GM18951 (cell line): ENCODE results near the gene ZFPM1.

Source experiments
- POLR2A ChIP-seq: IDR thresholded peaks from 4 replicates; pipeline ENCODE4 v1.6.1; 2011; ENCODE audit warnings: mild to moderate bottlenecking; ENCODE audit not compliant: insufficient read length, insufficient read depth; ENCODE audit errors: extremely low read depth
- in situ Hi-C: fragments of 300-500 bp; cut with MboI; formaldehyde crosslinking; loops from one replicate; pipeline ENCODE4 v1.12.0; 2022; ENCODE audit warnings: low sequenced_read_pairs, mixed read lengths, inconsistent platforms; ENCODE audit not compliant: unreplicated experiment

ZFPM1 gene

GRCh38 chr16:88570691-88571092 is 117.6 kb downstream of the ZFPM1 start:
- in situ Hi-C loops = loop anchor here (25.0 kb wide), 1 partner anchor 383 kb away; no protein-coding TSS in a partner anchor

DNA sequence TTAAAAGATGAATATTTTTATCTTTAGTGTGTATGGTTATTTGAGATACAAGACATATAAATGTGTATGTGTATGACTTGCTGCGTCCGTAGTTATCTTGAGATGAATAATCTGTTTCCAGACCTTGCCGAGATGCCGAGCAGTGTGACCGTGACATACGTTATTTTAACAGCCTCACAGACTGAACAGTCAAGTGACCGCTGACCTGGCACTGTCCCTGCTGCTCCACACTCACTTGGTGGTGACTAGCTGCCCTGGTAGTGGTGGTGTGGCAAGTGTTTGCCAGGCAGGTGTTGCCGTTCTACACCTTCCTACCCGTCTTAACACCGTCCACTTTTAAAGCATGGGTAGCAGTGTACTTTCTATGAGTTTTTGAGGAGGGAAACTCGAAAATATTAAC is 122.2 kb downstream of the ZFPM1 start:
- no peak for TF ChIP-seq POLR2A

More at GRCh38 chr16:88570691-88571092, 117.6 kb downstream of the ZFPM1 start:
- TF ChIP-seq POLR2A = no peak

DNA sequence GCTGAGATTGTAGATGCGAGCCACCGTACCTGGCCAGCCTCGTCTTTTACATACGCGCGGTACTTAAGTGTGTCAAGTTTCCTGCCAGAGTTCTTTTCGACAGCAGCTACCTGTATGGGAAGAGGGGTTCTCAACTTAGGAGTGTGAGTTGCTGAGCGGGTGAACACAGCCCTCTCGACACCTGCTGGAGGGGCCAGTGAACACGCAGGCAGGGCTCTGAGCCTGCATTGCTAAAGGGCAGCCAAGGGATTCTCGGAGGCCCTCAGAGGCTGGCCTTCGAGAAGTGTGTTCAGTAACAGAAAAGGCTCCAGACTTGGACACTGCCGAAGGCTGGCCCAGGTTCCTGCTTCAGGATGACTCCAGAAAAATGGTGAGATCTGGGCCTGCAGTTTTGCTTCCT is 123.2 kb downstream of the ZFPM1 start:
- TF ChIP-seq POLR2A = no peak
- in situ Hi-C loops = no loop called here

More for the DNA sequence above, 122.2 kb downstream of the ZFPM1 start:
- in situ Hi-C loops = no loop called here

DNA sequence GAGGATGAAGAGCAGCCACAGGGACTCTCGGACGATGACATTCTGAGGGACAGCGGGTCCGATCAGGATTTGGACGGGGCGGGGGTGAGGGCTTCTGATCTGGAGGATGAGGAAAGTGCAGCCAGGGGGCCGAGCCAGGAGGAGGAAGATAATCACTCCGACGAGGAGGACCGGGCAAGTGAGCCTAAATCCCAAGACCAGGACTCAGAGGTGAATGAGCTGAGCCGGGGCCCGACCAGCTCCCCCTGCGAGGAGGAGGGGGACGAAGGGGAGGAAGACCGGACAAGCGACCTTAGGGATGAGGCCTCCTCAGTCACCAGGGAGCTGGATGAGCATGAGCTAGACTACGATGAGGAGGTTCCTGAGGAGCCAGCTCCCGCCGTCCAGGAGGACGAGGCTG is 124.1 kb downstream of the ZFPM1 start:
- TF ChIP-seq POLR2A = no peak
- in situ Hi-C loops = no loop called here

GRCh38 chr16:88578446-88579313 is 125.6 kb downstream of the ZFPM1 start:
- in situ Hi-C loops = no loop called here
- TF ChIP-seq POLR2A = no peak

DNA sequence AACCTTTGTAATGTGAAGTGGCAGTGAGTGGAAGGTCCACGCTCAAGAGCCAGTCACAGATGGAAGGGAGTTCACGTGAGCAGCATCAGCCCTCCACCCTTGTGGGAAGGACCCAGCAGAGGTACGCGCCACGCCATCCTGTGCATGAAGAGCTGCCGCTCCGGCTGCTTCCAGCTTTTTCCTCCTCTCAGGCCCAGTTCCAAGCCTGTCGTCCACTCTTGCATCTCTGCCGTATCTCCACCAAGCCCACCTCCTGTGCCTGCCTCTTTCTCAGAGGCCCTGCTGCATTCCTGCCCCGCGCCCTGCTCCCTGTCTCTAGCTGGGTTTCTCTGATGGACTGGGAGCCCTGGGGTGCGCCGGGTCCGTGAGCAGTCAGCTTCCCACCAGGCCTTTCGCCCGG is 127.3 kb downstream of the ZFPM1 start:
- in situ Hi-C loops = no loop called here
- no peak for TF ChIP-seq POLR2A

GRCh38 chr16:88581033-88581432 is 128.0 kb downstream of the ZFPM1 start:
- in situ Hi-C loops = no loop called here

DNA sequence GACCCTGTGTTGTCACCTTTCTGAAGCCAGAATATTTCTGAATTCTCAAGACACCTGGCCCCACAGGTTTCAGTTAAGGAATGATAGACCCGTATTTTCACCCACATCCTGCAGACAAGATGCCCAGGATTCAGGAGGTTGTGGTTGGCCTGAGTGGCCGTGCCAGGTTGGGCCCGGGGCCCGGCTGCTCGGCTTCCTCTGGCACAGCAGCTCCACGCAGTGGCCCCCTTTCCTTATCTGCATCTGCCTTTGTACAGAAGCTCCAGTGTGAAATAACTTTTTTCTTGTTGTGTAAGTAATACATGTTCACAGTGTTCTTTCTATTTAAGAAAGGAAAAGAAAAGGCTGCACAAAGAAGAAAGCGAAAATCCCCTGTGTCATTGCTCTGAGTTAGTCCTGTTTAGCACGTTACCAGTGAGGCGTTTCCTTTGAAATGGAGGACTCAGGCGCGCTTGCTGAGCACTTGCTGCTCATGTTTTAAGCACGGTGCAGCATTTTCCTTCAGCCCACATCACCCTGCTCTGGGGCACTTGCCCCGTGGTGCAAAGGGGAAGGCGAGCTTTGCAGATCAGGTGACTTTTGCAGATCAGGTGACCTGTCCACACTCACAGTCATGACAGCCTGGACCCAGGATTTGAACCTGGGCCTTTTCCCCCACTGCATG is 130.0 kb downstream of the ZFPM1 start:
- TF ChIP-seq POLR2A = no peak
- in situ Hi-C loops = no loop called here

More at GRCh38 chr16:88581033-88581432, 128.0 kb downstream of the ZFPM1 start:
- TF ChIP-seq POLR2A = no peak

DNA sequence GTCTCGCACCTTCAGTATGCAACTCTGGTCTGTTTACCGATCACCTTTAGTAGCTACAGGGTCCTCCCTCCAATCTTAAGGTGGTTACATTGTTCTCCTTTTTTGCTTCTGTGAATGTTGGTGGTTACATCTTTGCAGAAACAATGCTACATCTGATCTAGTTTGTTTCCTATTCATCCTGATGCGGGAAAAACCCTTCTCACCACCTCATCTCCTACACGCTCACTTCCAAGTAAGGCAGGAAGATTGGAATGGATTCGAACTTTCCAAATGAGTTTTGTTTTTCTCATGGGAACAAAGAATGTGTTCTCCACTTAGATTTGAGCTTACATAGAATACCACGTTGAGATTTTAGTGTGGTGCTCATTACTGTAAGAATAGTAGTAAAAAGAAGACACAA is 131.6 kb downstream of the ZFPM1 start:
- in situ Hi-C loops = no loop called here
- TF ChIP-seq POLR2A = no peak

DNA sequence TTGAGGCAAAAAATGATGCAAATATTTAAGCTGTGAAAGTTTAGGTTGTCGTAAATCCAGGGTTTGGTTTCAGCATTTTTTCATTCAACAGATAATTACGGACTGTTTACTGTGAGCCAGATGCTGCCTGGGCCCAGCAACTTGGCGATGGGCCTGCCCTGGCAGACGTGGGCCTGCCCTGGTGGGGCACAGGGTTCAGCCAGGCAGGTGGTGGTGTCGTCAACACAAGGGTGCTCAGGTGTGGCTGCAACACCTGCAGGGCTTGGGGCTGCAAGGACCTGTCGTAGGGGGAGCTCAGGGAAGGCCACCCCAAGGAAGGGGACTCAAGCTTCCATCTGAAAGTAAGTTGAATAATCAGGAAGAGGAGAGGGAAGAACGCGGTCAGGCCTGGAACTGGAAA is 132.2 kb downstream of the ZFPM1 start:
- in situ Hi-C loops = no loop called here
- no peak for TF ChIP-seq POLR2A

GRCh38 chr16:88585927-88586581 is 133.0 kb downstream of the ZFPM1 start:
- in situ Hi-C loops = no loop called here
- TF ChIP-seq POLR2A = no peak
